ENCODE measurements around the gene MTMR8.
"Not testable (repeated sequence)": the region's sequence is repeated elsewhere in the genome, so short reads cannot be mapped to it uniquely, and the experiment has no call there.

MTMR8 gene

GRCh38 chrX:64394874-64395567 lies at the start of gene MTMR8:
Gene MTMR8, minus strand, starts transcription at chrX:64395452. Its CDS starts 89 bp downstream, at chrX:64395363.
- DNase-seq (ENCODE audit: low read depth in 2 of 2): peak; percentile 27 to 62

- DNase-seq (ENCODE audit: low read depth in 2 of 2): no peak
Measured at GRCh38 chrX:64439551-64439950, 44.3 kb upstream of the MTMR8 start.

- no peak for DNase-seq (ENCODE audit: low read depth in 2 of 2)
Measured at GRCh38 chrX:64437665-64438064, 42.4 kb upstream of the MTMR8 start.

GRCh38 chrX:64437218-64437617 lies 42.0 kb upstream of the MTMR8 start:
- DNase-seq (ENCODE audit: low read depth in 2 of 2): no peak

- no peak for DNase-seq (ENCODE audit: low read depth in 2 of 2)
Measured at GRCh38 chrX:64428371-64428770, 33.1 kb upstream of the MTMR8 start.

GRCh38 chrX:64427787-64428186 lies 32.5 kb upstream of the MTMR8 start:
- DNase-seq (ENCODE audit: low read depth in 2 of 2): no peak

- no peak for DNase-seq (ENCODE audit: low read depth in 2 of 2)
Measured at GRCh38 chrX:64427281-64427680, 32.0 kb upstream of the MTMR8 start.

- DNase-seq (ENCODE audit: low read depth in 2 of 2): not testable (repeated sequence)
Measured at GRCh38 chrX:64409730-64410129, 14.5 kb upstream of the MTMR8 start.

- DNase-seq (ENCODE audit: low read depth in 2 of 2): no peak
Measured at GRCh38 chrX:64398088-64398487, 2.8 kb upstream of the MTMR8 start.

GRCh38 chrX:64395568-64395929 lies 297 bp upstream of the MTMR8 start:
- no peak for DNase-seq (ENCODE audit: low read depth in 2 of 2)

GRCh38 chrX:64394059-64394873 lies 986 bp downstream of the MTMR8 start:
- DNase-seq (ENCODE audit: low read depth in 2 of 2): no peak

GRCh38 chrX:64389489-64389888 lies 5.8 kb downstream of the MTMR8 start:
- no peak for DNase-seq (ENCODE audit: low read depth in 2 of 2)

- DNase-seq (ENCODE audit: low read depth in 2 of 2): not testable (repeated sequence)
Measured at GRCh38 chrX:64380789-64381188, 14.5 kb downstream of the MTMR8 start.

- no peak for DNase-seq (ENCODE audit: low read depth in 2 of 2)
Measured at GRCh38 chrX:64379924-64380323, 15.3 kb downstream of the MTMR8 start.

GRCh38 chrX:64377753-64378152 lies 17.5 kb downstream of the MTMR8 start:
- DNase-seq (ENCODE audit: low read depth in 2 of 2): no peak

GRCh38 chrX:64352081-64352480 lies 43.2 kb downstream of the MTMR8 start:
- no peak for DNase-seq (ENCODE audit: low read depth in 2 of 2)

- no peak for DNase-seq (ENCODE audit: low read depth in 2 of 2)
Measured at GRCh38 chrX:64350521-64350920, 44.7 kb downstream of the MTMR8 start.

GRCh38 chrX:64350047-64350446 lies 45.2 kb downstream of the MTMR8 start:
- DNase-seq (ENCODE audit: low read depth in 2 of 2): no peak

- no peak for DNase-seq (ENCODE audit: low read depth in 2 of 2)
Measured at GRCh38 chrX:64342811-64343210, 52.4 kb downstream of the MTMR8 start.

GRCh38 chrX:64338296-64338695 lies 57.0 kb downstream of the MTMR8 start:
- no peak for DNase-seq (ENCODE audit: low read depth in 2 of 2)

- no peak for DNase-seq (ENCODE audit: low read depth in 2 of 2)
Measured at GRCh38 chrX:64334467-64334866, 60.8 kb downstream of the MTMR8 start.

GRCh38 chrX:64330284-64330683 lies 65.0 kb downstream of the MTMR8 start:
- DNase-seq (ENCODE audit: low read depth in 2 of 2): no peak

- DNase-seq (ENCODE audit: low read depth in 2 of 2): no peak
Measured at GRCh38 chrX:64321507-64321906, 73.7 kb downstream of the MTMR8 start.

Measured in stimulated activated CD4-positive, alpha-beta T cell treated with anti-CD3 and anti-CD28 coated beads, Interleukin-1b, Interleukin-23, amount 100 ng/mL, for 1 hour (primary cell).